Common myeloid progenitor, CD34-positive (primary cell): ENCODE results near the gene PLB1.

ENCODE experiments used
- CTCF ChIA-PET: fragments of 350-600 bp; sonication (Branson Sonifier 250); formaldehyde crosslinking; loops from one replicate; lab custom pipeline; 2021; ENCODE audit warnings: antibody characterized with exemption; lab: Charles Lee
- POLR2A ChIA-PET: fragments of 350-600 bp; sonication (Branson Sonifier 250); formaldehyde crosslinking; loops from one replicate; lab custom pipeline; 2021; ENCODE audit warnings: antibody characterized with exemption; lab: Charles Lee
- DNase-seq, 3 donors: peaks; one replicate each; pipeline versions ENCODE4 v3.0.0 to v3.0.0-alpha.2; 2013
- H3K27ac ChIP-seq, 2 experiments: 1 replicate in 1 of 2; 2 replicates in 1 of 2; pipeline ENCODE4 v1.7.0; 2013; ENCODE audit warnings: inconsistent platforms in 2 of 2, low read length in 2 of 2, mild to moderate bottlenecking in 2 of 2, low read depth in 1 of 2, moderate library complexity in 1 of 2; ENCODE audit not compliant: severe bottlenecking in 2 of 2, insufficient read depth in 1 of 2, poor library complexity in 1 of 2
- H3K27me3 ChIP-seq, 5 experiments: replicated peaks in 2 of 5; 1 replicate in 3 of 5; 2 replicates in 2 of 5; pipeline versions ENCODE4 v1.6.1 to v1.7.0; 2013; ENCODE audit warnings: low read length in 4 of 5, mild to moderate bottlenecking in 2 of 5, moderate library complexity in 2 of 5, inconsistent platforms in 1 of 5; ENCODE audit not compliant: insufficient read depth in 5 of 5, control insufficient read depth in 4 of 5
- H3K36me3 ChIP-seq, 4 experiments: 1 replicate in 2 of 4; 2 replicates in 2 of 4; pipeline versions ENCODE4 v1.6.1 to v1.7.0; 2013; ENCODE audit warnings: low read length in 3 of 4, control low read depth in 1 of 4, mild to moderate bottlenecking in 1 of 4; ENCODE audit not compliant: control insufficient read depth in 4 of 4, insufficient read depth in 4 of 4
- H3K4me1 ChIP-seq, 4 experiments: 1 replicate in 3 of 4; 2 replicates in 1 of 4; pipeline versions ENCODE4 v1.6.1 to v1.7.1; 2013; ENCODE audit warnings: low read length in 3 of 4, mild to moderate bottlenecking in 3 of 4, control low read depth in 1 of 4, inconsistent platforms in 1 of 4, moderate library complexity in 1 of 4; ENCODE audit not compliant: control insufficient read depth in 4 of 4, insufficient read depth in 4 of 4; ENCODE audit errors: control extremely low read depth in 1 of 4
- H3K4me3 ChIP-seq, 7 experiments: 1 replicate in 4 of 7; 2 replicates in 3 of 7; pipeline versions ENCODE4 v1.5.1 to v1.7.0; 2013; ENCODE audit warnings: mild to moderate bottlenecking in 7 of 7, low read length in 6 of 7, moderate library complexity in 6 of 7, inconsistent platforms in 2 of 7, low read depth in 2 of 7, control low read depth in 1 of 7; ENCODE audit not compliant: insufficient read depth in 4 of 7, control insufficient read depth in 1 of 7; ENCODE audit errors: extremely low read depth in 1 of 7
- H3K9me3 ChIP-seq, 5 experiments: 1 replicate in 4 of 5; 2 replicates in 1 of 5; pipeline versions ENCODE4 v1.6.1 to v1.7.1; 2013; ENCODE audit warnings: low read length in 4 of 5, mild to moderate bottlenecking in 2 of 5, inconsistent platforms in 1 of 5, low read depth in 1 of 5, moderate library complexity in 1 of 5; ENCODE audit not compliant: control insufficient read depth in 4 of 5, insufficient read depth in 2 of 5; ENCODE audit errors: control extremely low read depth in 1 of 5
- WGBS: methylation state at CpG from one replicate; pipeline ENCODE4 v1.1.5; 2013; ENCODE audit not compliant: insufficient coverage; 5-methylcytosine and 5-hydroxymethylcytosine counted together

Gene PLB1

DNA sequence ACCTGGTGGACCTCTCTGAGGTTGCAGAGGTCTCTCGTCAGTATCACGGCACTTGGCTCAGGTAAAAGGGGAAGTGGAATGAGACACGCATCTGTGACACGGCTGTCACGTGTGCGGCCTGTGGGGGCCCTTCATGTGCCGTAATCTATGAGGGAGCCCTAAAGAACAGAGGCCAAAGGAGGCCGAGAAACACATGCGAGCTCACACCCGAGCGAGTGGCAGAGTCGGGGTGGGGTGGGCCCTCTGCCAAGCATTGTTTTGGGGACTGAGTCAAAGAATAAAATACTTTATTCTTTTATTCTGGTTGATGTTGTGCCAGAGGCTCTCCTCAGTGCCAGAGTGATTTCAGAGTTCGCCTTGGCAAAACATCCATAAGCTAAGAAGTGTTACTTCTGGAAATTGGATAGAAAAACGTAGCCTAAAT, 43.3 kb downstream of the PLB1 start:
- ChIA-PET CTCF (interaction anchor here (1.3 kb wide), 1 partner anchor 9 kb away, joined by 4 read pairs; no protein-coding TSS in a partner anchor), POLR2A (no interaction called here)
- H3K4me1 ChIP-seq: no peaks in the 10 kb centered on the region
- H3K27ac ChIP-seq: no peak overlapping the region
- WGBS: 85% methylated on average over 7 of the region's 14 CpGs
- DNase-seq: no peak
- H3K27me3 ChIP-seq: peaks cover 0 to 2% (median 0%) of the 10 kb centered on the region in 5 experiments
- H3K36me3 ChIP-seq: no peaks in the 10 kb centered on the region
- no peaks in the 10 kb centered on the region for H3K9me3 ChIP-seq
- H3K4me3 ChIP-seq: no peak overlapping the region

DNA sequence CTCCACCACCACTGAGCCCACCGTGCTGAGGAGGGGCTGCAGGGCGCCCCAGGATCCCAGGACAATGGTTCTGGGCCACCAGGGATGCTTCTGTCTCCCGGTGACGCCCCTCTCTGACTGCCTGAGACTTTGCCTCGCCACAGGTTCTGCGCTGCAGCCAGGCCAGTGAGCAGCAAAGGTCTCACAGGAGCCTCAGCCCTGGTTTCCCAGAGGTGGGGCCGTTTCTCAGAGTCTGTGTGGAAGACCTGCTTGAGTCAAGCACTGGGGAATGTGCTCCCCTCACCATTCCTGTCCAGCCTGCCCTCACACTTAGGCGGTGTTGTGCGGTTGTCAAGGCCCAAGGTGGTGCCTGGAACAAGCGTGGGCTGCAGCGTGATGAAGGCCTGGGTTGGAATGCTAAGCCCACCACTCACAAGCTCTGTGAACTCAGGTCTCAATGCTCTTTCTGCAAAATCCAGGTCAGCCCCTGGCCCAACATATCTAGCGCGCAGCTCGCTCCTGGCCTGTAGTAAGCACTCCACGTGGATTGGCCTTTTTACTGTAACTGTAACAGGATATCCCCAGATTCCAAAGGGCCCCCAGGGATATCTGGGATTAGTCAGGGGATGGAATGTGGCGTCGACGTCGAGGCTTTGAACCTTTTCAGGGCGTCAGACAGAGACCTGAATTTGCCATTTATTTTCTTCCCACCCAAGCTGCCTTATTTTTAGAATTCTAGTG, 47.6 kb downstream of the PLB1 start:
- WGBS: 97% methylated on average over 13 of the region's 20 CpGs
- no peak for DNase-seq
- CTCF ChIA-PET: interaction anchor here (1.4 kb wide), 1 partner anchor 14 kb away, joined by 3 read pairs; no protein-coding TSS in a partner anchor

DNA sequence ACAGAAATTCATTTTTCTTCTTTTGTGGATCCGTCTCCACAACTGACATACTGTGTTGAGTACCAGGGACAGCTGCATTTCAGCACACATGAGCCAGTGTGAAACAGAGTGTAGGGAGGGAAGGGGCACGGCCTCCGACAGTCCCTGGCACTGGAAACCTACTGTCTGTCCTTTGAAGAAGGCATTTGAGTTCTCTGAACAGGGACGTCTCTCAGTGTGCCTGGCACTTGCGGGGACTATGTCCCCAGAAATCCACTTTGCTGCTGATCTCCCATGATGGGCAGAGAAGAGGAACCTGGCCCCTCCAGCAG, 48.1 kb downstream of the PLB1 start:
- CTCF ChIA-PET: interaction anchor here (1.4 kb wide), 1 partner anchor 15 kb away, joined by 3 read pairs; no protein-coding TSS in a partner anchor

More for the DNA sequence above, 47.6 kb downstream of the PLB1 start:
- Histone ChIP-seq H3K27me3 (peaks cover 0 to 2% (median 0%) of the 10 kb centered on the region in 5 experiments), H3K27ac (no peak overlapping the region), H3K9me3 (no peaks in the 10 kb centered on the region), H3K4me1 (peaks cover 0 to 16% (median 0%) of the 10 kb centered on the region in 4 experiments), H3K4me3 (no peak overlapping the region), H3K36me3 (no peaks in the 10 kb centered on the region)
- POLR2A ChIA-PET: no interaction called here

DNA sequence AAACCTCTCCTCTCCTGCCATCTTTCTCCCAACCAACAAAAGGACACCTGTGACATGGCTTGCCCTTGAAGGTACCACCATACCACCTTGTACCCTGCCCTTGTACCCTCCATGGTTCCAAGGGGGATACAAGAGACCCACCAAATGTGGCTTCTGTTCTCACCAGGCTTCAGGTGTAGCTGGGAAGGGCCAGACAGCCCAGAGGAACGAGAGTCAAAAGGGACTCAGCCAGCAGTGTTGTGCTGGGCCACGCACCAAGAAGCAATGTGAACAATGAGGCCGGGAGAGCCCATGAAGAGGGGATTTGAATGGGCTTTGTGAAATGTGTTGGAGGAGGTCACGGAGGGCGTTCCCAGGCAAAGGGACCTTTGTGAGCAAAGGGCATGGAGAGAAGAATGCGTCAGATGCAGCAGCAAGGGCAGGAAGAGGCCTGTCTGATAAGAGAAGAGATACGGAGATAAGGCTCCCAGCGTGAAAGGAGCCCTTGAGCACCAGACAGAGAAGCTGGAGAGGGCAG, 48.6 kb downstream of the PLB1 start:
- H3K9me3 ChIP-seq: no peaks in the 10 kb centered on the region
- 76% methylated on average over 7 of the region's 8 CpGs for WGBS
- peaks cover 0 to 16% (median 0%) of the 10 kb centered on the region in 4 experiments for H3K4me1 ChIP-seq
- H3K27ac ChIP-seq: no peak overlapping the region
- no peak for DNase-seq
- CTCF ChIA-PET: interaction anchor here (1.4 kb wide), 1 partner anchor 15 kb away, joined by 3 read pairs; no protein-coding TSS in a partner anchor
- no peaks in the 10 kb centered on the region for H3K36me3 ChIP-seq
- peaks cover 0 to 2% (median 0%) of the 10 kb centered on the region in 5 experiments for H3K27me3 ChIP-seq
- no peak overlapping the region for H3K4me3 ChIP-seq
- POLR2A ChIA-PET: no interaction called here

More for the DNA sequence above, 48.1 kb downstream of the PLB1 start:
- whole genome bisulfite sequencing: 100% methylated on average over 3 of the region's 5 CpGs
- Histone ChIP-seq H3K9me3 (no peaks in the 10 kb centered on the region), H3K27ac (no peak overlapping the region), H3K4me3 (no peak overlapping the region), H3K36me3 (no peaks in the 10 kb centered on the region), H3K4me1 (peaks cover 0 to 16% (median 0%) of the 10 kb centered on the region in 4 experiments), H3K27me3 (peaks cover 0 to 2% (median 0%) of the 10 kb centered on the region in 5 experiments)
- DNase-seq: no peak
- POLR2A ChIA-PET: no interaction called here

DNA sequence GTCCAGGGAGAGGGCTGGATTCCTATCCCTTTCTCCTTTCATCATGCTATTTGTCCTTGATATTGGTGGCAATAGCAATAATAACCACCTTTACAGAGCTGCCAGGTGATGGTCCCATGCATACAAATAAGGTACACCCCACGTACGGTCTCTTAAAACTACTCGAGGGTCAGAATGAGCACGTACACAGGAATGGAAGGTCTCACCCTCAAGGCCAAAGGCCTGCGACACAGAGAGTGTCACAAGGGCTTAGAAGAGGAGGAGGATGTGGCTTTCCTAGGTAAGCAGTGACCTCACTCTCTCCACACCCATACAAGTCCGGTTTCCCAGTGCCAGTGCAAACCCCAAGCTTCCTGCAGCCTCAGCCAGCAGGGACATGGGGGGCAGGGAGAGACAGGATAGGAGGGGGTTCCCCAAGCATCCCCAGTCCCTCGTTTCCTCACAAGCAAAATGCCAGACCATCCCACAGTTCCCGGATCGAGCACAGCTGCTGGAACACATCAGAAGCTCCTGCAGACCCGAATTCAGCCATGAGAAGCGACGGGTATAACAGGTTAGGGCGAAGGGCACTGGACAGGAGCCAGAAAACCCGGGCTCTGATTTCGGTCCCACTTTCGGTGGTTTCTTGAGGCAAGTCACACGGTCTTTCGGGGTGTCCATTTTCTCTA, 49.2 kb downstream of the PLB1 start:
- Histone ChIP-seq H3K4me1 (peaks cover 0 to 16% (median 0%) of the 10 kb centered on the region in 4 experiments), H3K27me3 (peaks cover 0 to 2% (median 0%) of the 10 kb centered on the region in 5 experiments), H3K9me3 (no peaks in the 10 kb centered on the region), H3K36me3 (no peaks in the 10 kb centered on the region), H3K4me3 (no peak overlapping the region), H3K27ac (no peak overlapping the region)
- ChIA-PET POLR2A (no interaction called here), CTCF (interaction anchor here (1.4 kb wide), 1 partner anchor 16 kb away, joined by 3 read pairs; no protein-coding TSS in a partner anchor)
- WGBS: 95% methylated on average over 7 of the region's 18 CpGs
- DNase-seq: no peak

DNA sequence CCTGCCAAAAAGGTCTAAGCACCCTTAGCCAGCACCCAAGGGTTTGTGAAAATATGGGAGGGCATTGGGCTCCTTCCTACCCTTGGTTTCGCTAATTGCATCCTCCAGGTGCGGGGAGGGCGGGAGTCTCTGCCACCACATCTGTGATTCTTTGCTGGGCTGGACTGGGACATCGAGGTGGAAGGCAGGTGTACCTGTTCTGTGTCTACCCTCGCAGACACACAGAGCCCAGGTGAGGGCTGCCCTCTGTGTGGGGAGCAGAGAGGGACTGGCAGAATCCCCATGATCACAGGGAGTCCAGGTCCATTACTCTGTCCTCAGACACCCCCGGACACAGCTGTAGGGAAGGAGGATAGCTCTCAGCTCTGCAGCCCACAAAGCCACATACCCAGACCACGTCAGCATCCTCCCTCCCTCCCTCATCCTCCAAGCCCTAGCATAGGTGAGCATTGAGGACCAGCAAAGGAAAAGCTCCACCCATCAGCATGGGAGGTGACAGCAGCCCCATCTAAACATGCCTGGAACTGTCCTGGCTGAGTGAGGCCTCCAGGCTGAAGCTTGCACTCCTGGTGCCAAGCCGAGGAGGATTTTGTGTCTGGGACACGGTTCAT, 49.8 kb downstream of the PLB1 start:
- H3K27ac ChIP-seq: no peak overlapping the region
- POLR2A ChIA-PET: no interaction called here
- no peaks in the 10 kb centered on the region for H3K27me3 ChIP-seq
- no peaks in the 10 kb centered on the region for H3K9me3 ChIP-seq
- 93% methylated on average over 7 of the region's 9 CpGs for WGBS
- H3K4me1 ChIP-seq: peaks cover 0 to 16% (median 0%) of the 10 kb centered on the region in 4 experiments
- no peak overlapping the region for H3K4me3 ChIP-seq
- no peak for DNase-seq
- H3K36me3 ChIP-seq: no peaks in the 10 kb centered on the region
- CTCF ChIA-PET: no interaction called here
